ENCODE results near the gene LCTL.
"Not testable (repeated sequence)": the region's sequence is repeated elsewhere in the genome, so short reads cannot be mapped to it uniquely, and the experiment has no call there.

Gene LCTL

DNA sequence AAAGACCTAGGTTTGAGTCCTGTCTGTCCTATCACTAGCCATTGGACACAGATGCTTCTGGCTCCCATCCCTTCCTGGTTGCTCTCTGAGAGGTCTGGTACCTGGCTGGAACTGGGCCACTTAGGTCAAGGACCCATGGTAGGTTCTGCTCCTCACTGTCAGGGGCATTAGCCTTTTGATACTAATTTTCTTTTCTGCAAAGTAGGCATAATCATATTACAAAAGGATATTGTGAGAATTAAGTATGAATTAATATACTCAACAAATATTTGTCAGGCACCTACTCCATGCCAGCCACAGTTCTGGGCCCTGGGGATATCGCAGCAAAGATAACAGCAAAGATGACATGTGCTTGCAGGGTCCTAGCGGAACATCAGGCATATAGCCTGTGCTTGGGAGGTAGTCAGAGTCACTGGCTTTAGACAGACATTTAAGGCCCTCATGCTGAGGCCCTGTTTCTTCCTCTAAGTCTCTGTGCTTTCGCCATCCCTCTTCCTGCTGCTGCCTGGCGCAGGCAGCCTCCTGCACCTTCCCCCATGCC is 25.6 kb upstream of the LCTL start:
- DNase-seq (ENCODE audit: low spot score): no peak

DNA sequence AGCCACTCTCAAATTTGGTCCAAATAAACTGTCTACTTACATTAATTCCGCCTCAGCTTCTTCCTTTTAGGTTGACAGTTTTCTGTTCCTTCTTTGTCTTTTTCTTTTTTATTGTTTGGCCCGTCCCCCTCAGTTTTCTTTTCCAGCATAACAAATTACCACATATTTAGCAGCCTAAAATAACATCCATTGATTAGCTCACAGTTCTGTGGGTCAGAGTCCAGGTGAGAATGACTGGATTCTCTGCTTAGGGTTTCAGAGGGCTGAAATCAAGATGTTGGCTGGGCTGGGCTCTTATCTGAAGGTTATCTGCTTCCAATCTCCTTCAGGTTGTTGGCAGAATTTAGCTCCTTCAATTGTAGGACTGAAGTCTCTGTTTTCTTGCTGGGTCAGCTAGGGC is 24.6 kb upstream of the LCTL start:
- DNase-seq (ENCODE audit: low spot score): no peak

DNA sequence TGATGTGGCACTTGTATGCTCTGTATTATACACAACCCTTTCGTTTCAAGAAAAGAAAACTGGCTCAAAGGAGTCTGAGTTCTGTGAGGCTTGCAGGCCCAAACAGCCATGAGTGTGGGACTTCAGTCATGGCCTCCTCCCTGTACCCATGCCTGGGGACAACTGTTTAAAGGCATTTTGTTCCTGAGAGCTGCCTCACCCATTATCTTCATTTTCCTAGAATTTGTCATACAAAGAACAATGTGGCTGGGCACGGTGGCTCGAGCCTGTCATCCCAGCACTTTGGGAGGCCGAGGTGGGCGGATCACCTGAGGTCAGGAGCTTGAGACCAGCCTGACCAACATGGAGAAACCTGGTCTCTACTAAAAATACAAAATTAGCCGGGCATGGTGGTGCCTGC is 23.6 kb upstream of the LCTL start:
- DNase-seq (ENCODE audit: low spot score): not testable (repeated sequence)

DNA sequence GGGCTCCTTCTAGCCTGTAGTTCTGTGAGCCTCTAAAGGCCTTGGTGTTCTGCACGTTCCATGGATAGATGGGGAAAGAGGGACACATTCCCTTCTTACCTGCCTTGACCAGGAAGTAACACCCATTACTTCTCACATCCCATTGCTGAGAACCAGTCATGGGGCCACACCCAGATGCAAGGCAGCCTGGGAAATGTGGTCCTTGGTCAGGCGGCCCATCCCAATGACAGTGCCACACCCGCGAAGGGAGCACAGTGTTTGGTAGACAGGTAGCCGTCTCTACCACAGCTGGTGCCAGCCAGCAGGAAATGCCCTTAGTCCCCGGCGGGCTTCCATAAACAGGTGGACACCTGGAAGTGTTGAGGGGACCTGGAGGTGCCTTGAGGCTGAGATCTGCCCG is 23.2 kb upstream of the LCTL start:
- no peak for DNase-seq (ENCODE audit: low spot score)

DNA sequence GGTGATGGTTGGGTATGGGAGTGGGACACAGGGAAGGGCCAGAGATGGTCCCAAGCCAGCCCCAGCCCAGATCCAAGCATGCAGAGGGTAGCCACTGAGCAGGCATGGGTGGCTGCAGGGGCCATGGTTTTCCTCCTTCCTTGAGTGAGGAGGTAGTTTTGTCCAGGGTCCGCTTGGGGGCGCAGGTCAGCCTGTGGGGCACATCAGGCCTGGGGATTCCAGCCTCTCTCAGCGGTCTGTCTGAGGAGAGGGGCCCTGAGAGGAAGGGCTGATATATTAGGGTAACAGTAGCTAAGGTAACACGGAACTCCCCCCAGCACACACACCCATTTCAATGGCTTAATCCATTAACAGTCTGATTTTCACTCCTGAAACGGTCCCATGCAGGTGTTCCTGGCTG is 22.7 kb upstream of the LCTL start:
- DNase-seq (ENCODE audit: low spot score): no peak

DNA sequence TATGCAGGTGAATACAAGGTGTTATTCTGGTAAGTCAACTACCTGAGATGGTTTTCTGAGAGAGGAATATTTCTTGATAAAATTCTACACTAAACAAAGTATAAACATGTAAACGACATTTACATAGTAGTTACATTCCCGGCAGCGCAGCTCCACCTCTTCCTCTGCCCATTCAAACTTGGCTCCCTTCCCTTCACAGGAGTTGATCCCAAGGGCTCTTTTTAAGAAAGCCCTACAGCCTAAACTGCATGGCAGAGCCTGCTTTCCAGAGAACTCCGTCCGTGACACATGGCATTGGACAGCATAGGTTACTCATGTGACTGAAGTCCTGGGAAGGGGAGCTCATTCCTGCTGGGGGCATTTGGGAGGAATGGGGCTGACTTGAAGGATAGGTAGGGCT is 22.0 kb upstream of the LCTL start:
- no peak for DNase-seq (ENCODE audit: low spot score)

DNA sequence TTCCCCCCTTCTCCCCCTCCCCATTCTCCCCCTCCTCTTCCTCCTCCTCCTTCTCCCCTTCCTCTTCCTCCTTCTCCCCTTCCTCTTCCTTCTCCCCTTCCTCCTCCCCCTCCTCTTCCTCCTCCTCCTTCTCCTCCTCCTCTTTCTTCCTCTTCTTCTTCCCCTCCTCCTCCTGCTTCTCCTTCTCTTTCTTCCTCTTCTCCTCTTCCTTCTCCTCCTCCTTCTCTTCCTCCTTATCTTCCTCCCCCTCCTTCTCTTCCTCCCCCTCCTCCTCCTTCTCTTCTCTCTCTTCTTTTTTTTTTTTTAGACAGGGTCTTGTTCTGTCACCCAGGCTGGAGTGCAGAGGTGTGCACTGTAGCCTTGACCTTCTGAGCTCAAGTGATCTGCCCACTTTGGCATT is 21.2 kb upstream of the LCTL start:
- no peak for DNase-seq (ENCODE audit: low spot score)

DNA sequence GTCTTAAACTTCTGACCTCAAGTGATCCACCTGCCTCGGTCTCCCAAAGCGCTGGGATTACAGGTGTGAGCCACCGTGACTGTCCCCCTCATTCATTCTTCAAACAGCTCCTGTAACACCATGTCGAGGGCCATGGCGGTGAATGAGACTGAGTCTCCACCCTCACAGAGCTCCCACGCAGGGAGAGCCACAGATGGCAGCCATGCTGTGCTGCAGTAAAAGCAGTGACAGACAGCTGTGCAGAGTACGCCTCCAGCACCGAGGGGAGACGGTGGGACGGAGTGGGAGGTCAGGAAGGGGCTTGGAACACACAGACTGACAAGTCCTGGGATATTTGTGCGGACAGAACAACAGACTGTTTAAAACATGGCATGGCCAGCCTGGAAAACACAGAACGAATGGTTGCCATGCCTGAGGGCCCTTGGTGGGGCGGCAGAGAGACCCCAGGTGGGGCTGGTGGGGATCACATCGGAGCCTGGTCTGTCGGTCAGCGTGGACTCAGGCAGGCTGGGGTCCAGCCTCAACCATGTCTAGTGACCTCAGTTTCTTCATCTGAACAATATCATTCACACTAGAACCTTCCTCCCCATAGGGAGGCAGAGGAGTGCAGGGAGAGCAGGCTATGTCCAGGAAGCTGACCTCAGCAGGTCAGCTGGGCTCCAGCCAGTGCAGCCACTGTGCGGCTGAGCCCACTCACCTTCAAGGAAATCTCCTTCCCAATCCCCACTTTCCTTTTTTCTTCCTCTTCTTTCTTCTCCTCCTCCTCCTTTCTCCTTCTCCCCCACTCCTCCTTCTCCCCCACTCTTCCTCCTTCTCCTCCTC is 20.6 kb upstream of the LCTL start:
- no peak for DNase-seq (ENCODE audit: low spot score)

DNA sequence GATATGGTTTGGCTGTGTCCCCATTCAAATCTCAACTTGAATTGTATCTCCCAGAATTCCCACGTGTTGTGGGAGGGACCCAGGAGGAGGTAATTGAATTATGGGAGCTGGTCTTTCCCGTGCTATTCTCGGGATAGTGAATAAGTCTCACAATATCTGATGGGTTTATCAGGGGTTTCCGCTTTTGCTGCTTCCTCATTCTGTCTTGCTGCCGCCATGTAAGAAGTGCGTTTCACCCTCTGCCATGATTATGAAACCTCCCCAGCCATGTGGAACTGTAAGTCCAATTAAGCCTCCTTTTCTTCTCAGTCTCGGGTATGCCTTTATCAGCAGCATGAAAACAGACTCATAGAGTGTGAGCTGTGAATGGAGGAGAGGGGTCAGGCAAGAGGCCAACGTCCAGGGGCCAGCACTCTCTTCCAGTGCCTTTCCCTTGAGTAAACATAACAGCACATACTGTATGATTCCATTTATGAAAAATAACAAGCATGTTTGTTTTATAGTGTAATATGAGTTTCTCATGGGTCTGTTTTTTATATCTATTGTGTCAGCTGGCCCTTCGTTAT is 16.3 kb upstream of the LCTL start:
- DNase-seq (ENCODE audit: low spot score): no peak

DNA sequence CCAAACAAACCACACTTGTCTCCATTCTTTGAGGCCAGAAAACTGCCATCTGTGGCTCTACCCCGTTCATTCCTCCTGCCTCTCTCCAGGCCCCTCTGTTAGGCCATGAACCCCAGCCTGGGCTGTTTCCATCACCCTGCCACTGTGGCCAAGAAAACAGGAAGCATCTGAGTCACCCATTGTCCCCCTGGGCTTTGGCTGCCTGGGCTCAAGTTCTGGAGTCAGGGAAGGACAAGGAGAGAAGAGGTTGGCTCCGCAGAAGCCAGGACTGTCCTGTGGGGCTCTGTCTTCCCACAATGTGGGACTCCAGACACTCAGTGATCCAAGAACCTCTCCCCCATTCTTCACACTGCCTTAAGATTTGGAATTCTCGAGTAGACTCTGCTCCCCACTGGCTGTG is 14.8 kb upstream of the LCTL start:
- no peak for DNase-seq (ENCODE audit: low spot score)

DNA sequence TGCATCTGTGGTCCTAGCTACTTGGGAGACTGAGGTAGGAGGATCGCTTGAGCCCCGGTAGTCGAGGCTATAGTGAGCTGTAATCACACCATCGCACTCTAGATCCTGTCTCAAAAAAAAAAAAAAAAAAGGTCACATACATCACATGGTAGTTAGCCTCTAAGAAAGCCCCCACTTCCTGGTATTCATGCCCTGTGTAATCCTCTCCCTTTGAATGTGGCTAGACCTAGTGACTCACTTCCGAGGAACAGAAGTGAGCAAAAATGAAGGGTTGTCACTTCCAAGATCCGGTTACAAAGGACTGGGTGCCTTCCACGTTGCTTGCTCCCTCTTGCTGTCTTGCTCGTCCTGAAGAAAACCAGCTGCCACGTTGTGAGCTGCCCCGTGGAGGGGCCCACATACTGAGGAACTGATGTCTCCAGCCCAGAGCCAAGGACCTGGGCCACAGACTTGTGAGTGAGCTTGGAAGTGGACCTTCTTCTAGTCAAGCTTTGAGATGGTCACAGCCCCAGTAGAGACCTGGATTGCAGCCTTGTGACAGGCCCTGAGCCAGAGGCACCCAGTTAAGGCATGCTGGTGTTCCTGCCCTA is 12.6 kb upstream of the LCTL start:
- DNase-seq (ENCODE audit: low spot score): no peak

DNA sequence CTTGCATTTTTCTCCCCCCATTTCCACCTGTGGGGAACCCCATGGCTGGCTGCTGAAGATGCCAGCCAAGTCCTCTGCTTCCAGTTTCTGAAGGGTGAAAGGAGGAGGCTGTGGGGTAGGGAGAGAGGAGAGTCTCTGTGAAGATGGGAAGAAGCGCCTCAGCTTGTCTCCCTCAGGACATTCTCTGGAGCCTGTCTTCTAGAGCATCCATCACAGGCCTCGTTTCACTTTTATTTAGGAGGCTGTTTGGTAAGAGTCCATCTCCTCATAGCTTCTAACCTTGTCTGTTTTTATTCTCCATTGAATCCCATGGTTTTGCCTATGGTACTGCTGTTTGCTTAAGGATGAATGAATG is 8.8 kb upstream of the LCTL start:
- no peak for DNase-seq (ENCODE audit: low spot score)

DNA sequence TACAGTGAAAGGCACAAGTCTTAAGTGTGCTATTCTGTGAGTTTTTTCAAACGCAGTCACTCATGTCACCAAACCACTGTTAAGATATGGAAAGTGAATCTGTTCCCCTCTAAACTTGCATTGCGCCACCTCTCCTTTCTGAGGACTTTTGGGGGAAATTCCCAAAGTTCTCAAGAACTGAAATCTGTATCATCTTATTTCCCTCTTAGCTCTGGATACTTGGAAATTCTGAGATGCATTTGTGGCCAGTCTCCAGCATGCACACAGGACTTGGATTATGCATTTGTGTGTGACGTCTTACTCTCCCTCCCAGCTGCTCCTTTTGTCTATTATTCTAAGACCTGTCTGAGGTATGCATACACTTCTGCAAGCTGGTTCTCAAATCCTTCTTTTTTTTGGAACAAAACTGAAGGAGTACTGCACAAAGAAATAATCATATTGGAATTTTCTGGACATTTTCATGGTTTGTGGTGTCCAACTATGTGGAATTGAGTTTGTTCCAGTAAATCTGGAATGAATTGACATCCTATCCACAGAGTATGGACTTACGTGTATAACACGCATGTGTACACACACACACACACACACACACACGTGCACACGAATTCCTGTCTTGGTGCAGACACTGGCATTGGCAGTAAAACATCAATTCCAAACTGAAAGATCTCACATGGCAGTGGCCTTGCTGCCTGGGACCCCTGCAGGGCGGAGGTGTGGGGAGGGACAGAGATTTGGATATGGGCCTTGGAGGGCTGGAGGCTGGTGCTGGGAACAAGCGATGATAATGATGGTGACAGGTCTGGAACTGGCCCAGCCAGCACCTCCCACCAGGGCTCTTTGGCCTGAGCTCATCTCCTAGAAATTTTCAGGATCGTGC is 8.2 kb upstream of the LCTL start:
- DNase-seq (ENCODE audit: low spot score): no peak

DNA sequence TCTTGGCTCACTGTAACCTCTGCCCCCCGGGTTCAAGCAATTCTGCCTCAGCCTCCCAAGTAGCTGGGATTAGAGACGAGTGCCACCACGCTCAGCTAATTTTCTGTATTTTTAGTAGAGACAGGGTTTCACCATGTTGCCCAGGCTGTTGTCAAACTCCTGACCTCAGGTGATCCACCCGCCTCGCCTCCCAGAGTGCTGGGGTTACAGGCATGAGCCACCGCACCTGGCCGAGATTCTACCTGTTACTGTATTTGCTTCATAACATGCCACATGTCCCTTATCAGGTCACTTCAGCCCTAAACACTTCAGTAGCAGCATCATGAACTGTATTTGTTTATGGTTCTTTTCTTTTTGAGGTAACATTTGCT is 7.5 kb upstream of the LCTL start:
- DNase-seq (ENCODE audit: low spot score): no peak

DNA sequence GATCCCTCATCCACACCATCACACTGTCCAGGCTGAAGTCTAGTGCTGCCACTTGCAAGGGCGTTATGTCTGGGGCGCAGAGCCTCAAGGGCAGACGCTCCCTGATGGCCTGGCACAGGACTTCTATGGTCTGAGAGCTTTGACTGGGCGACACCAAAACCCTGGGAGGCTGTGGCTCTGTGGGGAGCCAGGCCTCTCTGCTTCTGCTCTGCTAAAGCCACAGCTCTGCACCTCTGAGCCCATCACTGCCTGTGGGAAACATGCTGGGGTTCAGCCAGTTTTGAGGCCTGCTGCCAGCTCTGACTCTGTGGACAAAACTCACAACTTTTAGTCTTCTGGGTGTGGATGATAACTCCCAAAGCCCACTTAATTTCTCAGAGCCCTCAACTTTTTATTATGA is 6.3 kb upstream of the LCTL start:
- no peak for DNase-seq (ENCODE audit: low spot score)

DNA sequence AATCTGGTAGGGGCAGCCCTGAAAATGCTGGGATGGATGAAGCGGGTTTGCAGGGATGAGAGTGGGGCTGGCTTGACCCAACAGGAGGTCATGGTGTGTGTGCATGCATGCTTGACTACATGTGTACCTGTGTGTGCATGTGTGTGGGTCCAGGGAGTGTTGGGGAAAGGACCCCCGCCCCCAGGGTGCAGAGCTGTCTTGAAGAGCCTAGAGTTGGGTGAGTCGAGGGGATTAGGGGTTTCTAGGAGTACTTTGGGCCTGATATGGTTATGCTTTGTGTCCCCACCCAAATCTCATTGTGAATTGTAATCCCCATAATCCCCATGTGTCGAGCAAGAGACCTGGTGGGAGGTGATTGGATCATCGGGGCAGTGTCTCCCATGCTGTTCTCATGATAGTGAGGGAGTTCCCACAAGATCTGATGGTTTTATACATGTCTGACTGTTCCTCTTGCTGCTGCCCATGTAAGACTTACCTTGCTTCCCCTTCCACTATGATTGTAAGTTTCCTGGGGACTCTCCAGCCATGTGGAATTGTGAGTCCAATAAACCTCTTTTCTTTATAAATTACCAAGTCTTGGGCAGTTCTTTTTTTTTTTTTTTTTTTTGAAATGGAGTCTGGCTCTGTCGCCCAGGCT is 5.2 kb upstream of the LCTL start:
- no peak for DNase-seq (ENCODE audit: low spot score)

DNA sequence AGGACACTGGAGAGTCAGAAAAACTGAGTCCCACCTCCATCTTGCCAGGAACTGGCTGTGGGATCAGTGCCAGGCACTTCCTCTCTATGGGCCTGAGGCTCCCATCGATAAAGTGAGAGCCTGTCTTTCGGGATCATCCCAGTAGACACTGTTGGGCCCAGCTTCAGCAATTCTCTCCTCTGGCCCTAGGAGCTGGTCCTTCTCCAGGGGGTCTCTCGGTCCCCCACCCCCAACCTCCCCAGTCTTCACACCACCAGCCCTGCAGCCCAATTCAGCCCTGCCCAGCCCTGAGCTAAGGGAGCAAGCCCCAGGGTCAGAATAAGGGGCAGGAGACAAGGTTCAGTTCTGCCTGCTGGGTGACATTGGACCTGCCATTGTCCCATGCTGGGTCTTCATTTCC is 4.5 kb upstream of the LCTL start:
- no peak for DNase-seq (ENCODE audit: low spot score)

DNA sequence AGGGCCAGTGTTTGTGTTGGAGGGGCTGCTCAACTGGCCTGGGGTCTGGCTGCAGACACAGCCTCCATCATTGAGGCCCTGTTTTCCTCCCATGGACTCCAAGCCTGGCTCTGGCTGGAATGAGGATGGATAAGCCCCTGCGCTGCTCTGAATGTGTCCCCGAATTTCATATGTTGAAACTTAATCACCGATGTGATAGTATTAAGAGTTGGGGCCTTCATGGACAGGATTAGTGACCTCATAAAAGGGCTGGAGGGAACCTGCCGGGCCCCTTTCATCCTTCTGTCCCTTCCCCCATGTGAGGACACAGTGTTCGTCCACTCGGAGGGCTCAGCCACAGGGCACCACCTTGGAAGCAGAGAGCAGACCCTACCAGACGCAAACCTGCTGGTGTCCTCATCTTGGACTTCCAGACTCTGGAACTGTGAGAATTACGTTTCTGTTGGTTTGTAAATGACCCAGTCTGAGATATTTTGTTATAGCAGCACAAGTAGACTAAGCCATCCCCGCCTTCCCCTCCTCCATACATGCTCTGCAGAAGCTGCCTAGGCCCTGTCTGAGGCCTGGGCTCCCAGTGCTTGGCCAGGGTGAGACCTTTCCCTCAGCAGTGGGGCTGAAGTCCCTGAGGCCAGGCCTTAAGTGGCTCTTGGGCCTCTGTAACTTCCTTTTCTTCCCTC is 3.8 kb upstream of the LCTL start:
- DNase-seq (ENCODE audit: low spot score): no peak

DNA sequence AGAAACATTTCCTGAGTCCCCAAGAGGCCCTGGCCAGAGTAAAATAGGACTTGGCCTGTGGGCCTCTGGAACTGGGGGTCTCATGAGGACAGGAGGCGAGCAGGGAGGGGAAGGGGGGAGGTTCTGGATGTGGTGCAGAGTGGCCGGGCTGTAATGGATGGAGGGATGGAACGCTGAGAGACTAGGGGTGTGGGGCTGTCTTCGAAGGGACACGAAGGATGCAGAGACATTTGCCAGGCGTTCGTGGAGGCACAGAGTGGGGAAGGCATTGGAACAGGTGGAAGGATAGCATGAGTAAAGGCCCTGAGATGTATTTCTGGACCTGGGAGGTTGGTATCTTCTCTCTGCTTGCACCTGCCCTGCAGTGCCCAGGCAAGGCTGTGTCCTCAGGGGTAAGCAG is 2.1 kb upstream of the LCTL start:
- no peak for DNase-seq (ENCODE audit: low spot score)

DNA sequence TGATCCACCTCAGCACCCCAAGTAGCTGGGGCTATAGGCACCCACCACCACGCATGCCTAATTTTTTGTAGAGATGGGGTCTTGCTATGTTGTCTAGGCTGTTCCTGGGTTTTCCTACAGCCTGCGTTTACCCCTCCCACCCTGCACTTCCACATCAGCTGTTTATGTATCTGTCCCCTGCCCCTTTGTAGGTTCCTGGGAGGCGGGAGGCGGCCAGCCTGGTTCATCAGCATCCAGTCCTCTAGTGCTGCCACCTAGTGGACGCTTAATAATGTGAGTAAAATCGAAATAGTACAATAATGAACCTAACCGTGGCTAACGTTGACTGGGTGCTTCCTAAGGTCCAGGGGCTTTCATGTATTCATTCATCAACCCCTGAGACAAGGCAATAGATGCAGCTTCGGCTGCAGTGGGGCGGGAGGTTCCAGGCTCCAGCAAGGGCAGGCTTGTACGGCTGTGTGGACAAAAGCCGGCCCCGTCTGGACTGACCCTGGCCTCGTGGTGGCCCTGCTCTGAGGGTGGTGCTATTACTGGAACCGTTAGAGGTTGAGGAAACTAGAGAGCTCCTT is 1.2 kb upstream of the LCTL start:
- DNase-seq (ENCODE audit: low spot score): peak; percentile 70

DNA sequence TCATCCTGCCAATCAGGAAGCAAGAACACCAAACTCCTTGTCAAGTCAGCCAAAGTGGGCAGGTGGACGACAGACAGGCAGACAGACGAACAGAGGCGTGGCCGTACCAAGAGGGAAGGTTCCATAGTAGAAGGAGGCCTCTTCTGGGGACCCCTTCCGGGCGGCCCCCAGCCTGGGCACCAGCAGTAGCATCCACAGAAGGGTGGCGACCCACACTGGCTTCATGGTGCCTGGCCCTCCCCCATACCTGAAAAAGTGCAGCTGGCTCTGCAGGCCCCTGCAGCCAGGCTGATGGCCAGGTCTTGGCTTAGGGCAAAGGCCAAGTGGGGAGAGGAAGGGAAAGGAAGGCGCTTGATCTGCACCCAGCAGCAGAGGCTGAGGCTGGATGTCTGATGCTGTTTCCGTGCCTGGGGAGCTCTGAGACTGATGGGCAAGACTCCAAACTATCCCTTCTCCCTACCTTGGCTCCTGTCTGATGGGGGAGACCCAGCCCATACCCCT is 607 bp downstream of the LCTL start:
- DNase-seq (ENCODE audit: low spot score): no peak

Measured in cerebellar cortex (tissue), 1 donor.